Mononuclear cell (primary cell): Measurements from ENCODE around the gene P2RX7. TPM values are rescaled to one million over a fixed set of nuclear protein-coding genes. Genes with fewer than 3 reads are reported as not detected.

Experiments
- H3K27me3 ChIP-seq: 2 replicates; pipeline ENCODE4 v1.6.0; 2011; ENCODE audit warnings: low read length, control low read depth; ENCODE audit not compliant: insufficient read depth
- H3K4me1 ChIP-seq: 2 replicates; pipeline ENCODE4 v1.5.1; 2011; ENCODE audit warnings: mild to moderate bottlenecking, low read length, control low read depth; ENCODE audit not compliant: insufficient read depth
- H3K4me3 ChIP-seq: 2 replicates; pipeline ENCODE4 v1.5.1; 2011; ENCODE audit warnings: mild to moderate bottlenecking, low read length, moderate library complexity
- H3K9me3 ChIP-seq: 2 replicates; pipeline ENCODE4 v1.5.1; 2011; ENCODE audit warnings: low read depth, mild to moderate bottlenecking, control low read depth, low read length
- total RNA-seq: library from RNA; depleted of rRNA; stranded (reverse); fragments of >200 nt; gene quantifications from one replicate; pipeline ENCODE4 v1.2.3, GENCODE V29; 2012

The P2RX7 gene
- total RNA-seq, 1 donor: 9.3 TPM

- no peaks in the 10 kb centered on the region for H3K4me1 ChIP-seq
- H3K9me3 ChIP-seq: no peaks in the 10 kb centered on the region
- H3K4me3 ChIP-seq: no peak overlapping the region
- no peaks in the 10 kb centered on the region for H3K27me3 ChIP-seq
These were observed 34.6 kb downstream of the P2RX7 start for GRCh38 chr12:121167232-121167820.

GRCh38 chr12:121167951-121168350 lies 35.3 kb downstream of the P2RX7 start:
- no peak overlapping the region for H3K4me3 ChIP-seq
- no peaks in the 10 kb centered on the region for H3K9me3 ChIP-seq
- no peaks in the 10 kb centered on the region for H3K27me3 ChIP-seq
- H3K4me1 ChIP-seq: no peaks in the 10 kb centered on the region

GRCh38 chr12:121170151-121170550 lies 37.5 kb downstream of the P2RX7 start:
- no peaks in the 10 kb centered on the region for H3K9me3 ChIP-seq
- no peak overlapping the region for H3K4me3 ChIP-seq
- peaks cover 6% of the 10 kb centered on the region for H3K4me1 ChIP-seq
- no peaks in the 10 kb centered on the region for H3K27me3 ChIP-seq

GRCh38 chr12:121170611-121171260 lies 38.1 kb downstream of the P2RX7 start:
- H3K9me3 ChIP-seq: no peaks in the 10 kb centered on the region
- no peak overlapping the region for H3K4me3 ChIP-seq
- H3K4me1 ChIP-seq: peaks cover 12% of the 10 kb centered on the region
- H3K27me3 ChIP-seq: no peaks in the 10 kb centered on the region

- no peaks in the 10 kb centered on the region for H3K9me3 ChIP-seq
These were observed 39.5 kb downstream of the P2RX7 start for GRCh38 chr12:121172145-121172544.

GRCh38 chr12:121175383-121176119 lies 42.9 kb downstream of the P2RX7 start:
- H3K4me1 ChIP-seq: peaks cover 28% of the 10 kb centered on the region
- no peaks in the 10 kb centered on the region for H3K27me3 ChIP-seq
- no peak overlapping the region for H3K4me3 ChIP-seq
- no peaks in the 10 kb centered on the region for H3K9me3 ChIP-seq

More at GRCh38 chr12:121172145-121172544, 39.5 kb downstream of the P2RX7 start:
- Histone ChIP-seq H3K4me3 (no peak overlapping the region), H3K4me1 (peaks cover 25% of the 10 kb centered on the region), H3K27me3 (no peaks in the 10 kb centered on the region)

GRCh38 chr12:121176826-121177529 lies 44.3 kb downstream of the P2RX7 start:
- Histone ChIP-seq H3K27me3 (no peaks in the 10 kb centered on the region), H3K4me3 (no peak overlapping the region), H3K4me1 (peaks cover 28% of the 10 kb centered on the region), H3K9me3 (no peaks in the 10 kb centered on the region)

GRCh38 chr12:121181181-121181580 lies 48.5 kb downstream of the P2RX7 start:
- Histone ChIP-seq H3K27me3 (no peaks in the 10 kb centered on the region), H3K4me1 (peaks cover 32% of the 10 kb centered on the region), H3K4me3 (no peak overlapping the region), H3K9me3 (no peaks in the 10 kb centered on the region)

- Histone ChIP-seq H3K4me1 (peaks cover 24% of the 10 kb centered on the region), H3K27me3 (no peaks in the 10 kb centered on the region), H3K9me3 (no peaks in the 10 kb centered on the region), H3K4me3 (no peak overlapping the region)
These were observed 49.7 kb downstream of the P2RX7 start for GRCh38 chr12:121182222-121182893.

GRCh38 chr12:121184425-121184824 lies 51.7 kb downstream of the P2RX7 start:
- no peaks in the 10 kb centered on the region for H3K27me3 ChIP-seq
- peaks cover 23% of the 10 kb centered on the region for H3K4me1 ChIP-seq
- no peaks in the 10 kb centered on the region for H3K9me3 ChIP-seq
- H3K4me3 ChIP-seq: no peak overlapping the region

- Histone ChIP-seq H3K4me3 (no peak overlapping the region), H3K27me3 (no peaks in the 10 kb centered on the region)
These were observed 52.6 kb downstream of the P2RX7 start for GRCh38 chr12:121184984-121185889.

GRCh38 chr12:121186826-121187225 lies 54.1 kb downstream of the P2RX7 start:
- H3K27me3 ChIP-seq: no peaks in the 10 kb centered on the region
- peaks cover 35% of the 10 kb centered on the region for H3K4me1 ChIP-seq
- H3K4me3 ChIP-seq: no peak overlapping the region
- no peaks in the 10 kb centered on the region for H3K9me3 ChIP-seq

More at GRCh38 chr12:121184984-121185889, 52.6 kb downstream of the P2RX7 start:
- Histone ChIP-seq H3K9me3 (no peaks in the 10 kb centered on the region), H3K4me1 (peaks cover 23% of the 10 kb centered on the region)

GRCh38 chr12:121187501-121187900 lies 54.8 kb downstream of the P2RX7 start:
- Histone ChIP-seq H3K27me3 (no peaks in the 10 kb centered on the region), H3K4me1 (peaks cover 35% of the 10 kb centered on the region), H3K9me3 (no peaks in the 10 kb centered on the region), H3K4me3 (no peak overlapping the region)

GRCh38 chr12:121188227-121188626 lies 55.6 kb downstream of the P2RX7 start:
- Histone ChIP-seq H3K4me1 (peaks cover 35% of the 10 kb centered on the region), H3K9me3 (no peaks in the 10 kb centered on the region), H3K4me3 (no peak overlapping the region), H3K27me3 (no peaks in the 10 kb centered on the region)
